HCT116 (cell line): ENCODE measurements around the gene TP63. TPM values are rescaled to one million over a fixed set of nuclear protein-coding genes. Genes with fewer than 3 reads are reported as not detected.

Experiments
- ATAC-seq: fragments of 200-7000 bp; cut with Tn5 transposase; 2 replicates; pipeline ENCODE4 v1.9.1; 2020; ENCODE audit warnings: mild to moderate bottlenecking, moderate library complexity
- BruUV-seq: library from RNA; stranded (reverse); fragments of 400-500 nt; replicated peaks from 2 replicates; lab custom pipeline; 2021; lab: Mats Ljungman, UMichigan
- CTCF ChIA-PET: fragments of 300-600 bp; sonication (Branson Sonifier 250); formaldehyde crosslinking; loops from one replicate; lab custom pipeline; 2021; ENCODE audit warnings: antibody characterized with exemption; lab: Charles Lee
- POLR2A ChIA-PET: fragments of 300-600, 350-600 bp; sonication (Branson Sonifier 250); formaldehyde crosslinking; loops from one replicate; lab custom pipeline; 2021; ENCODE audit warnings: antibody characterized with exemption; lab: Charles Lee
- RAD21 ChIA-PET, 2 experiments: fragments of 300-600 bp; sonication (Branson Sonifier 250); formaldehyde crosslinking; loops; one replicate each; lab custom pipeline; 2023; ENCODE audit warnings: low total read pairs in 2 of 2; ENCODE audit not compliant: uncharacterized antibody in 2 of 2, unreplicated experiment in 2 of 2, low non-redundant PET in 1 of 2; lab: Charles Lee
- DNase-seq: peaks from one replicate; pipeline ENCODE4 v3.0.0-alpha.2; 2010; ENCODE audit warnings: low read depth, low spot score
- H2AFZ ChIP-seq: fragments of 200-600 bp; shearing (Covaris generic), sonication (generic); 2 replicates; pipeline ENCODE4 v1.6.1; 2017; ENCODE audit warnings: low read depth, mixed run types, mixed read lengths, antibody characterized with exemption, low read length; ENCODE audit not compliant: poor library complexity, severe bottlenecking
- H3K27ac ChIP-seq: 2 replicates; pipeline ENCODE4 v1.5.1; 2012; ENCODE audit warnings: low read depth, low read length
- H3K27me3 ChIP-seq: fragments of 200-600 bp; sonication (generic); 2 replicates; pipeline ENCODE4 v1.6.1; 2016; ENCODE audit warnings: mixed run types, low read length, mixed read lengths; ENCODE audit not compliant: insufficient read depth
- H3K36me3 ChIP-seq, 2 experiments: fragments of 200-500 bp in 1 of 2; fragments of 200-600 bp in 1 of 2; sonication (Bioruptor generic) in 1 of 2; sonication (generic) in 1 of 2; 2 replicates each; pipeline versions ENCODE4 v1.5.1 to v1.6.1; 2014 to 2016; ENCODE audit warnings: low read length in 2 of 2, inconsistent platforms in 1 of 2, mixed read lengths in 1 of 2, mixed run types in 1 of 2; ENCODE audit not compliant: insufficient read depth in 2 of 2, control insufficient read depth in 1 of 2
- H3K4me1 ChIP-seq, 2 experiments: fragments of 200-600 bp in 1 of 2; sonication (generic) in 1 of 2; 2 replicates each; pipeline versions ENCODE4 v1.5.1 to v1.6.1; 2012 to 2017; ENCODE audit warnings: low read length in 2 of 2, inconsistent platforms in 1 of 2, mild to moderate bottlenecking in 1 of 2, mixed read lengths in 1 of 2, mixed run types in 1 of 2, moderate library complexity in 1 of 2; ENCODE audit not compliant: insufficient read depth in 2 of 2, control insufficient read depth in 1 of 2
- H3K4me2 ChIP-seq: fragments of 200-600 bp; sonication (generic); 2 replicates; pipeline ENCODE4 v1.6.1; 2017; ENCODE audit warnings: mixed run types, low read length, mixed read lengths
- H3K4me3 ChIP-seq, 2 experiments: fragments of 200-600 bp in 1 of 2; sonication (generic) in 1 of 2; replicated peaks in 1 of 2; 2 replicates each; pipeline ENCODE4 v1.5.1; 2011 to 2016; ENCODE audit warnings: low read length in 2 of 2, control low read depth in 1 of 2, low read depth in 1 of 2, mild to moderate bottlenecking in 1 of 2, mixed read lengths in 1 of 2, mixed run types in 1 of 2
- H3K79me2 ChIP-seq: fragments of 200-600 bp; sonication (generic); 2 replicates; pipeline ENCODE4 v1.6.1; 2017; ENCODE audit warnings: mild to moderate bottlenecking, mixed run types, low read length, moderate library complexity, mixed read lengths; ENCODE audit not compliant: insufficient read depth
- H3K9ac ChIP-seq: fragments of 200-600 bp; sonication (generic); 2 replicates; pipeline ENCODE4 v1.6.1; 2016; ENCODE audit warnings: low read length, mixed read lengths
- H3K9me2 ChIP-seq: fragments of 200-600 bp; sonication (generic), shearing (Covaris generic); 2 replicates; pipeline ENCODE4 v1.6.1; 2017; ENCODE audit warnings: mixed run types, mild to moderate bottlenecking, moderate library complexity; ENCODE audit not compliant: insufficient read depth
- H3K9me3 ChIP-seq, 2 experiments: fragments of 200-500 bp in 1 of 2; fragments of 200-600 bp in 1 of 2; sonication (Bioruptor generic) in 1 of 2; sonication (generic) in 1 of 2; 2 replicates each; pipeline ENCODE4 v1.6.1; 2014 to 2017; ENCODE audit warnings: low read length in 2 of 2, mixed read lengths in 2 of 2, inconsistent platforms in 1 of 2, low read depth in 1 of 2, mild to moderate bottlenecking in 1 of 2, mixed run types in 1 of 2, moderate library complexity in 1 of 2; ENCODE audit not compliant: control insufficient read depth in 1 of 2, insufficient read depth in 1 of 2
- H4K20me1 ChIP-seq: fragments of 200-600 bp; sonication (generic), shearing (Covaris generic); 2 replicates; pipeline ENCODE4 v1.6.1; 2017; ENCODE audit warnings: mixed run types, mild to moderate bottlenecking, moderate library complexity; ENCODE audit not compliant: insufficient read depth
- CEBPB ChIP-seq: IDR thresholded peaks from 2 replicates; pipeline ENCODE4 v1.6.1; 2012; ENCODE audit warnings: low read depth
- EGR1 ChIP-seq: IDR thresholded peaks from 2 replicates; pipeline ENCODE4 v1.6.1; 2012; ENCODE audit warnings: low read depth
- EZH2phosphoT487 ChIP-seq: fragments of 200-600 bp; IDR thresholded peaks from 2 replicates; pipeline ENCODE4 v1.6.1; 2018; ENCODE audit warnings: antibody characterized with exemption, borderline replicate concordance
- POLR2A ChIP-seq: IDR thresholded peaks from 2 replicates; pipeline ENCODE4 v1.7.0; 2011; ENCODE audit warnings: borderline replicate concordance; ENCODE audit not compliant: insufficient read depth, insufficient read length; ENCODE audit errors: extremely low read depth
- SIN3A ChIP-seq: IDR thresholded peaks from 2 replicates; pipeline ENCODE4 v1.6.1; 2012; ENCODE audit warnings: low read depth
- TCF7L2 ChIP-seq: IDR thresholded peaks from 2 replicates; pipeline ENCODE4 v1.7.0; 2011; ENCODE audit warnings: borderline replicate concordance, inconsistent platforms; ENCODE audit not compliant: insufficient read depth, insufficient read length; ENCODE audit errors: extremely low read depth
- ZNF274 ChIP-seq: fragments of 200-500 bp; sonication (Bioruptor generic); IDR thresholded peaks from 2 replicates; pipeline ENCODE4 v1.6.1; 2014; ENCODE audit warnings: mild to moderate bottlenecking, low read depth, low read length, inconsistent platforms
- intact Hi-C: fragments of 100-400 bp; cut with micrococcal nuclease; formaldehyde crosslinking; loops from 2 replicates; pipeline ENCODE4 v1.10.0; 2022
- total RNA-seq: library from RNA; stranded (reverse); gene quantifications from one replicate; pipeline ENCODE4 v1.2.1, GENCODE V29; 2021; ENCODE audit not compliant: unreplicated experiment
- TF ChIP-seq, protein P1 (sequence below): IDR thresholded peaks from 2 replicates; pipeline ENCODE4 v1.6.1; 2012
- TF ChIP-seq, protein P2 (sequence below), 3 experiments: fragments of 200-600 bp in 1 of 3; sonication (generic) in 1 of 3; IDR thresholded peaks in 2 of 3; conservative IDR thresholded peaks in 1 of 3; 2 replicates each; pipeline ENCODE4 v1.5.1; 2012 to 2017; ENCODE audit warnings: low read depth in 2 of 3, low read length in 2 of 3, antibody characterized with exemption in 1 of 3, borderline replicate concordance in 1 of 3, control low read depth in 1 of 3, mild to moderate bottlenecking in 1 of 3, mixed read lengths in 1 of 3, mixed run types in 1 of 3, moderate library complexity in 1 of 3; ENCODE audit not compliant: insufficient read depth in 1 of 3
- TF ChIP-seq, protein P3 (sequence below): IDR thresholded peaks from 2 replicates; pipeline ENCODE4 v1.6.1; 2012

The TP63 gene
- total RNA-seq, 1 experiment from 2014 or later = not detected

DNA sequence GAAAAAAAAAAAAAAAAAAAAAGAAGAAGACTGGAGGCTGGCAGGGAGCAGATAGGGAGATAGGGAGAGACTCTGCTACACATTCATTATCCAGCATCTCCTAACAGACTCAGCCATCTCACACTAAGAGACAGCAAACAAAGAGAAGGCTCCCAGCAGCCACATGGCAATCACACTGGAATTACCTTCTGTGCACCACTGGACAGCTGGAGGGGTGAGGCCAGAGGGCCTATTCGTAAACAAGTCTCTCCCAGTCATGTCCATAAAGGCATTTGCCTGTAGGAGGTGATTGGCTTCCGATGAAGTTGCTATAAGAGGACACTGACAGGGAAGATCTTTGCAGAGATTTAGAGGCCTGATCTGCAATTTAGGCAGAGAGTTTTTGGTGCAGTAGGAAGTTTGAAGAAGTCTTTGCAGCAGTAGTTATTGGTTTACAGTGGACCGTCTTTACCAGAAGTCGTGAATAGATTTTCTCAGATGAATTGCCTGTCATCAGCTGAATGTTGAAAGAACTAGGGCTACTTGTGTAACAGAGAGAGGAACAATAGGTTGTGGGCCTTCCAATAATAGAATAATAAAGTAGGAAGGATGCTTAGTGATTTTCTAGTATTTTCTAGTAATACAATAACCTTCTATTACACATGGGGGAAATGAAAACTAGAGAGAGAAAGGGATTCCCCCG, 89.7 kb downstream of the TP63 start (continued):
- no peak for TF ChIP-seq CEBPB
- TF ChIP-seq, protein P1, sequence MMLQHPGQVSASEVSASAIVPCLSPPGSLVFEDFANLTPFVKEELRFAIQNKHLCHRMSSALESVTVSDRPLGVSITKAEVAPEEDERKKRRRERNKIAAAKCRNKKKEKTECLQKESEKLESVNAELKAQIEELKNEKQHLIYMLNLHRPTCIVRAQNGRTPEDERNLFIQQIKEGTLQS = no peak
- no peak for TF ChIP-seq ZNF274
- no peak for TF ChIP-seq POLR2A
- TF ChIP-seq TCF7L2 = no peak
- no peak for TF ChIP-seq EZH2phosphoT487
- TF ChIP-seq, protein P2, sequence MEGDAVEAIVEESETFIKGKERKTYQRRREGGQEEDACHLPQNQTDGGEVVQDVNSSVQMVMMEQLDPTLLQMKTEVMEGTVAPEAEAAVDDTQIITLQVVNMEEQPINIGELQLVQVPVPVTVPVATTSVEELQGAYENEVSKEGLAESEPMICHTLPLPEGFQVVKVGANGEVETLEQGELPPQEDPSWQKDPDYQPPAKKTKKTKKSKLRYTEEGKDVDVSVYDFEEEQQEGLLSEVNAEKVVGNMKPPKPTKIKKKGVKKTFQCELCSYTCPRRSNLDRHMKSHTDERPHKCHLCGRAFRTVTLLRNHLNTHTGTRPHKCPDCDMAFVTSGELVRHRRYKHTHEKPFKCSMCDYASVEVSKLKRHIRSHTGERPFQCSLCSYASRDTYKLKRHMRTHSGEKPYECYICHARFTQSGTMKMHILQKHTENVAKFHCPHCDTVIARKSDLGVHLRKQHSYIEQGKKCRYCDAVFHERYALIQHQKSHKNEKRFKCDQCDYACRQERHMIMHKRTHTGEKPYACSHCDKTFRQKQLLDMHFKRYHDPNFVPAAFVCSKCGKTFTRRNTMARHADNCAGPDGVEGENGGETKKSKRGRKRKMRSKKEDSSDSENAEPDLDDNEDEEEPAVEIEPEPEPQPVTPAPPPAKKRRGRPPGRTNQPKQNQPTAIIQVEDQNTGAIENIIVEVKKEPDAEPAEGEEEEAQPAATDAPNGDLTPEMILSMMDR (IDR thresholded peaks at IDR 0.05 in 2 of 3, conservative IDR thresholded peaks at IDR 0.05 in 1 of 3; ENCODE audit: borderline replicate concordance in 1 of 3, insufficient read depth in 1 of 3, low read depth in 2 of 3, low read length in 2 of 3) = no peak
- TF ChIP-seq, all 23 proteins: peak for 0

DNA sequence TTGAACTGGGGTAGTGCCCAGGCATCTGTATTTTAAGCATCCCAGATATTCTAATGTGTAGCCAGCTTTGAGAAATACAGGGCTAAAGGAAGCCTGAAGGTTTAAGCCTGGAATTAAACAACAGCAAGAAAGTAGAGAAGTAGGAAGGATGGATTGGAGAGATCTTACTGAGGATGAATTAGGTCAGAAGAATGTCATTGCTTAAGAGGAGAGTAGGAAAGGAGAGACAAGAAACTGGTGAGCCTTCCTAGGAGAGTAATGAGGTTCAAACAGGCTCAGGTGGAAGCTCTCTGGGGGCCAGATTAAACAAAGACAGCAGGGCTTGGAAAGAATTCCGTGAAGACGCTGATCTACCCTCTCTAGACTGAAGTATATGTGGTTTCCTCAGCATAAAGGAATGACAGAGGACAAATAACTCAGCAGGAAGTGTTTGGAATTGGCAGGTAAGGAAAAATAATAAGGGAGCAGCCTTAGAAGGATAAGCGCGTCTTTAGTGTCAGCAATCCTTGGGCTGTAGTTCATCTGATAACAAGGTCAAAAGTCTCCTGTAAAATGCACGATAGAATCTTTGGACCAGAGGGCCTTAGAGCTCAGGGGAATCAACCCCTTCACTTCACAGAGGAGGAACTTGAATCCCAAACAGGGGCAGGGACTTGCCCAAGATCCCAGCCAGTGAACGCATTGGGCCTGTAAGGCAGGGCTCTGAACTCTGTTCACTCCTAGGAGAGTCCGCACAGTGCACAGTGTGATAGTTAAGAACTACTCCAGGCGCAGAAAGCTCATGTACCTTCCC, 90.9 kb downstream of the TP63 start:
- H3K9me3 ChIP-seq = no peaks in the 10 kb centered on the region
- no peak overlapping the region for H3K4me3 ChIP-seq
- H3K79me2 ChIP-seq = no peaks in the 10 kb centered on the region
- no peaks in the 10 kb centered on the region for H4K20me1 ChIP-seq
- no peaks in the 10 kb centered on the region for H3K9me2 ChIP-seq
- DNase-seq (no peak), ATAC-seq (no peak)
- TF ChIP-seq, protein P3, sequence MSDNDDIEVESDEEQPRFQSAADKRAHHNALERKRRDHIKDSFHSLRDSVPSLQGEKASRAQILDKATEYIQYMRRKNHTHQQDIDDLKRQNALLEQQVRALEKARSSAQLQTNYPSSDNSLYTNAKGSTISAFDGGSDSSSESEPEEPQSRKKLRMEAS = no peak
- TF ChIP-seq SIN3A (no peak), EGR1 (no peak), CEBPB (no peak)
- no peak overlapping the region for H2AFZ ChIP-seq
- RAD21 ChIA-PET = no interaction called here
- H3K27me3 ChIP-seq = no peaks in the 10 kb centered on the region
- no peaks in the 10 kb centered on the region for H3K4me1 ChIP-seq
- H3K4me2 ChIP-seq = no peak overlapping the region
- H3K27ac ChIP-seq = no peak overlapping the region
- no peak overlapping the region for H3K9ac ChIP-seq
- CTCF ChIA-PET = no interaction called here
- BruUV-seq = no TSS peak
- intact Hi-C loops = no loop called here
- no peaks in the 10 kb centered on the region for H3K36me3 ChIP-seq
- POLR2A ChIA-PET = no interaction called here
